ENCODE results near the gene TCF3.

Gene TCF3

GRCh38 chr19:1659084-1659427, 6.6 kb upstream of the TCF3 start:
- no peak for DNase-seq (ENCODE audit: extremely low read depth, low read depth)
- no peak for TF ChIP-seq CTCF (IDR thresholded peaks at IDR 0.05; ENCODE audit: low read depth, low read length)

GRCh38 chr19:1658150-1659083, 6.0 kb upstream of the TCF3 start:
- TF ChIP-seq CTCF (IDR thresholded peaks at IDR 0.05; ENCODE audit: low read depth, low read length): no peak
- DNase-seq (ENCODE audit: extremely low read depth, low read depth): no peak

- no peak for DNase-seq (ENCODE audit: extremely low read depth, low read depth)
- no peak for TF ChIP-seq CTCF (IDR thresholded peaks at IDR 0.05; ENCODE audit: low read depth, low read length)
These were observed 5.3 kb upstream of the TCF3 start for GRCh38 chr19:1657746-1658145.

- no peak for DNase-seq (ENCODE audit: extremely low read depth, low read depth)
- TF ChIP-seq CTCF (IDR thresholded peaks at IDR 0.05; ENCODE audit: low read depth, low read length): no peak
These were observed 4.6 kb upstream of the TCF3 start for GRCh38 chr19:1656988-1657536.

- no peak for DNase-seq (ENCODE audit: extremely low read depth, low read depth)
- no peak for TF ChIP-seq CTCF (IDR thresholded peaks at IDR 0.05; ENCODE audit: low read depth, low read length)
These were observed 3.7 kb upstream of the TCF3 start for GRCh38 chr19:1655987-1656608.

GRCh38 chr19:1655131-1655981, 2.9 kb upstream of the TCF3 start:
- no peak for DNase-seq (ENCODE audit: extremely low read depth, low read depth)
- TF ChIP-seq CTCF (IDR thresholded peaks at IDR 0.05; ENCODE audit: low read depth, low read length): no peak

Measured in AG09319 (cell line).